ENCODE data around the gene TCF15.

TCF15 gene

DNA sequence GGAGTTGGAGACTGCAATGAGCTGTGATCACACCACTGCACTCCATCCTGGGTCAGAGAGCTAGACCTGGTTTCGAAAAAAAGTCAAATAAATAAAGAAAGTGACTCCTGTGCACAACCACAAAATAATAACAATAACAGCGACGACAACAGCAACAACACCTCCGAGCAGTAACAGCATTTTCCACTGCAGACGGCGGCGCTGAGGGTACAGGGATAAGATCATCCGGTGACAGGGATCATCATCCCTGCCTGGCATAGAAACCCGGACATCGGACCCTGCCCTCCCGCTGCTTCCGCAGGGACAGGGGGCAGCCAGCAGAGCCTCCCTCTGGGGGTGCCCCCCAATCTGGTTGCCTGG, 31.4 kb upstream of the TCF15 start:
- peak in 1 of 5 donors; percentile 7 for DNase-seq

DNA sequence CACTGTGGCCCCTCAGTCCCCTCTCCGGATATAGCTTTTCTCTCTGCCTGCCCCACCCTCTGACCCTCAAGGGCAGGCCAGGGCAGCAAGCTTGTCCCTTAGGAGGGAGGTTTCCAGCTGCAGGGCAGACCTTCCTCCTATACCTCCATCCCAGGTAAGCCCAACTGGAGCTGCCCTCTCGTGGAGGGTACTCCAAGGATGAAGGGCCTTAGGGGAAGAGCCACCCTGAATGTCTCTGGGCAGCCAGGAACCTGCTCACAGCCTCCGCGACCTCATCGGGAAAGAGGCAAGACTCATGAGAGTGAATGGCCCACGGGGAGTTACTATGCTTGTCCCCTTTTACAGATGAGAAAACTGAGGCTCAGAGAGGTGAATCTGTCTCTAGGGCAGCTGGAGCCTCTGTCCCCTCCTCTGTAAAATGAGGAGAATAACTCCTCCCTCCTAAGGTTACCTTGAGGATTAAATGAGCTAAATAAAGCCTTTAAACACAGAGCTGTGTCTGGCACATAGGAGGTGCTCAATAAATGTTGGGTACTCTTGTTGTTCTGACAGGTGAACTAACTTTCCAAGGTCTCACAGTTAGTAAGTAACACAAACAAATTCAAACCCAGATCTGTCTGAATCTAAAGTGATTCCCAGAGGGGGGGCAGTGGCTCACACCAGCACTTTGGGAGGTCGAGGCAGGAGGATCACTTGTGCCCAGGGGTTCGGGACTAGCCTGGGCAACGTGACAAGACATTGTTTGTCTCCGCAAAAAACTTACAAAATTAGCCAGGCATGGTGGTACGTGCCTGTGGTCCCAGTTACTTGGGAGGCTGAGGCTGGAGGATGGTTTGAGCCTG, 30.8 kb upstream of the TCF15 start:
- DNase-seq, result no peak

DNA sequence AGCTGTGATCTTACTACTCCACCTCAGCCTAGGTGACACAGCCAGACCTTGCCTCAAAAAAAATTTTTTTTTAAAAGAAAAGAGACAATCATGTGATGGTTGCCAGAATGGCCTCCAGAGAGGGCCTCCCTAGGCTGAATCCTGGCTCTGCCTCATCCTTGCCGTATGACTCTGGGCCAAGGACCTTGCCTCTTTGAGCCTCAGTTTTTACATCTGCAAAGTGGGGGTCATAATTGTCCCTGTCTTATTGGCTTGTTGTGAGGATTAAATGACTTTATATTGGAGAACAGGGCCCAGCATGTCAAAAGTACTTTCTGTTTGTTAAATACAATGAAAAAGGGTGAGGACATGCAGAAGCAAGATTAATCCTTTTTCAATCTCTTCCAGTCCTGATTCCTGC, 28.5 kb upstream of the TCF15 start:
- DNase-seq, result no peak

DNA sequence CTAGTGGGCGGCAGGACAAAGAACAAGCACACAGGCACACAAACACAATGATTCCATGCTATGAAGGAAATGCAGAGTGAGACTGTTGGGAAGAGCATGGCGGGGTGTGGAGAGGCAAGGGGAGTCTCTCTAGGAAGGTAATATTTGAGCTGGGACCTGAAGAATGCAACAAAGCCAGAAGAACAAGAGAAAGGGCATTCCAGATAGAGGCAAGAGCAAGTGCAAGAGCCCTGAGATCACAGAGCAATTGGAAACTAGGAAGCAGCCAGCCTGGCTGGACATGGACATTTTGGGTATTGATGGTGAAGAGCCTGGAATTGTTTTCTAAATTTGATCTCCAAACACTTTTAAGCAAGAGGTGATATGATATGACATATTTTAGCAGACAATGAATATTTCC, 27.4 kb upstream of the TCF15 start:
- DNase-seq, result no peak

DNA sequence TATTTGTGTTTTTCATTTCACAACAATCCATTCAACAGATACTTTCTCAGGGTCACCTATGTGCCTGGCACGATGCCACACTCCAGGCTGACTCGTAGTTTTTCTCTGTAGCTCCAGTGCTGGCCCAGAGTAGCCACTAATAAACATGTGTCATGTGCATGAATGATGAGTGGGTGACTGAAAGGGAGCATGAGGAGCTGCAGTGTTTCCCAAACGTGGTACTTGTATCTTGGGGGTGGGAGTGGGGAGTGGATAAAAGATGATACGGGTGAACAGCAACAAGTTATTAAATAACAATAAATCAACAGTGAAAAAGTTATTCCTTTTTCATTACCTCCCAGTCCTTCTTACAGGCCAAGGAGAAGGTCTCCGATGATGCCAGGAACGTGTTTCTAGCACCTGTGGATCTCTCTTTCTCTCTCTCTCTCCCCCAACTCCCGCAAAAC, 25.8 kb upstream of the TCF15 start:
- no peak for DNase-seq

DNA sequence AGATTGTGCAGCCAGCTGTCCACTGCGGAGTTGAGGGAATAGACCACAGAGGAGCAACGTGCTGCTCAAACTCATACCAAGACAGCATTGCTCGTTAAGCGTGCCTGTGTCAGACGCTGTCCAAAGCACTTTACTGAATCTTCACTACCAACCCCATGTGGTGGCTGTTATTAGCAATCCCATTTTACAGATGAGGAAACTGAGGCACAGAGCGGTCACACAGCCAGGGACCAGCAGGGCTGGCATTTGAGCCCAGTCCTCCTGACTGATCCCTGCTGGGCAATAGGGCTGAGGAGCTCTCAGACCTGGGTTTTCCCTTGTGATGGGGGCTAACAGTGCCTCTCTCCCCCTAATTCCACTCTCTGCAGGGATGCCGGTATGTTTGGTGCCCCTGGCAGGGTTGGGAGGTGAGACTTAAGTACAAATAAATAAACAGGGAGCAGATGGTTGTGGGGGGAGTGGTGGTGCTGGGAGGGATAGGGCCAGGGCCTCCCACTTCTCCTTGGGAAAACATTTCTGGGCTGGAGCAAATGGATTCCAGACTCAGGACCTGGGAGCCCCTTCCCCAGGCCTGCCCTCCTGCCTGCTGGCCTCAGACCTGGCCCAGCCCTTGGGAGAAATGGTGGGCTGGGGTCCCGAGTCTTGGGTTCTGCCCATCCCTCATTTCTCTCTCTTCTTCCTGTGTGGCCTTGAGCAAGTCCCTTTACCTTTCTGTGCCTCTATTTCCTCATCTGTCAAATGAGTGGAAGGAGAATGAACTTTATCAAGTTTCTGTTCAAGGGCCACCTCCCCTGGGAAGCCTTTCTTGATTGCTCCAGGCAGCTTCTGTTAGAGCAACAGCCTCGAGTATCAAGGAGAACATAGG, 25.2 kb upstream of the TCF15 start:
- DNase-seq, result no peak

DNA sequence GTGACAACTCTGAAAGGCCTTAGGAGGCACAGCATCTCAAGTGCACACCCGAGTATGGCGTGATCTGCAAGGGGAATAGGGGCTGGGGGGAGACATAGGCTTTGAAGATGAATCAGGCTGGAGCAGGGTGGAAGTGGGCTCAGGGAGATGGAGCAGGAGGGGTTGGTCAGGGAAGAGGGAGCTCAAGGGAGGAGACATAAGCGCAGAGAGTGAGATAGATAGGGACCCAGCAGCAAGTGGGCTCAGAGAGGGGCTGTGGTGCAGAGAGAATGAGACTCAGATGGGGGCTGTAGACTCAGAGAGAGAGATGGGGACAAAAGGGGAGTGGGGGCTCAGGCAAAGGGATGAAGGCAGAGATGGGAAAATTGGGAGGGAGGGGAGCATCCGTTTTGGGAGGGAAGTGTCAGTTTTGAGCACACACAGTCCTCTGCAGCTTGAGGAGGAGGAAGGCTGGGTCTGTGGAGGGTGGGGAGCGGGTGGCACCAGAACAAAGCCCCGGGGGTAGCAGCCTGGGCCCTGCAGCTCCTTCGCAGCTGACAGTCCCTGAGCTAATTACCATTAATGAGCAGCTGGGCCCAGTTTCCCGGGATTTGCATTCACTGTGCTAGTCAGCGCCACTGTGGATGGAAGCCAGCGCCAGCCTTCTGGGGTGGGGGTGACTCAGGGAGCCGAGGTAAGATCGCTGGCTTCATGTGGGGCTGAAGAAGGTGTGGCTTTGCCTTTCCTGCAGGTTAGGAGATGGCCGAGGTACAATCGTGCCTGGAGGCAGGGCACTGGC, 24.2 kb upstream of the TCF15 start:
- DNase-seq, result no peak

DNA sequence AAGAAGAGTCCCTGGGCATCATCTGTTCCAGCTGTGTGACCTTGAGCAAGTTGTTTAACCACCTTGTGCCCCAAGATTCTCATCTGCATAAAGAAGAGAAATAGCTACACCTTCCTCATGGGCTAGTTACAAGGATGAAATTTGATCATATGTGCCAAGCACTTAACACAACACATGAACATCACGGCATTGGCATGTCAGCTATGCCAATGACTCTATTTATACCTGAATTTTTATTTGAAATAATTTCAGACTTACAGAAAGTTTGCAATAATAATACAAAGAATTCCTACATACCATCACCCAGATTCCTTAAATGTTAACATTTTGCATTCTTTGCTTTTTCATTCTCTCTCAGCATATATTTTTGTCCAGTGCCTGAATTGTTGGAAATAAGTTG, 21.0 kb upstream of the TCF15 start:
- DNase-seq, result no peak

DNA sequence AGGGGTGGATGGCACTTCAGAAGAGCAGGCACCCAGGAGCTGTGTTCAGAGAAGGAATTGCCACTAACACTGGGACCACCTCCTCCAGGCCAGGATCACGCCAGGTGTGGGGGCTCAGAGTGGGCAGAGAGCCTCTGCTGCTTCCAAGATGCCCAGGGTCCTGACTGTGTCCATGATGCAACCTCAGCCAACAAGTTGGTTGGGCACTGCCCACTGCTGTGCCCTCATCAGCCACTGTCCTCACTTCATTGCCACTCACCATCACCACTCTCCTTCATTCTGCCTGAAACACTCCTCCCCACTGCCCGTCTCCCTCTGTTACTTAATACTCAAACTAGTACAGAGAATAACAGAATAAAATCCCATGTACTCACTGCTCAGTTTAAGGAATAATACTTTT, 16.5 kb upstream of the TCF15 start:
- DNase-seq, result no peak

DNA sequence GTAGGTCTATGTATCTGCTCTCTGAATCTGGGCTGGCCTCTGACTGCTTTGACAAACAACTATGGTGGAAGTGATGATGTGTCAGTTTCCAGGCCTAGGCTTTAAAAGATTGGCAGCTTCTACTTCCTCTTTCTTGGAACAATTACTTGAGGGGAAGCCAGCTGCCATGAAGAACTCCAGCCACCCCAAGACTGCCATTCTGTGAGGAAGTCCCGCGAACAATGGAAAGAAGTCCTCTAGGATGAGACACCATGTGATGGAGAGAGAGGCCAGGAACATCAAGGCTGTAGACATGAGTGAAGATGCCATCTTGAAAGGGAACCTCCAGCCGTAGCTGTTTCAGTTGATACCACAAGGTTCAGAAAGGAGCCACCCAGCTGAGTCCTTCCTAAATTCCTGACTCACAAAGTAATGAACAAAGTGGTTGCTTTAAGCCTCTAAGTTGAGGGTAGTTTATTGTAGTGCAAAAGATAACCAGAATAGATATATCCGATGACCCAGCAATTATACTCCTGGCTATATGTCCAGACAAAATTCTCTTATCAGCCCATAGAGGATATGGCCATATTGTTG, 15.3 kb upstream of the TCF15 start:
- DNase-seq, result no peak

DNA sequence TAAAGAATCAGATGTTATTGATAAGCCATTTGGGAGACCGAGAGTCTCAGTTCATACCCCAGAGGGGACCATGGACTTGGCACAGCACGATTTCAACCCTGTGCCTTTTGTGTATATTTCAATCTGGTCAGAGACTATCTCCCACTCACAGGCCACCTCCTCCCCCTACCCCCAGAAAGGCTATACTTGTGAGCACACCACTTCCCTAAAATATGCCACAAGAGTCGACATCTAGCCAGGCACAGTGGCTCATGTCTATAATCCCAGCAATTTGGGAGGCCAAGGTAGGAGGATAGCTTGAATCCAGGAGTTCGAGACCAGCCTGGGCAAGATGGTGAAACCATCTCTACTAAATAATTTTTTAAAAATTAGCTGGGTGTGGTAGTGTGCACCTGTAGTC, 13.6 kb upstream of the TCF15 start:
- no peak for DNase-seq

DNA sequence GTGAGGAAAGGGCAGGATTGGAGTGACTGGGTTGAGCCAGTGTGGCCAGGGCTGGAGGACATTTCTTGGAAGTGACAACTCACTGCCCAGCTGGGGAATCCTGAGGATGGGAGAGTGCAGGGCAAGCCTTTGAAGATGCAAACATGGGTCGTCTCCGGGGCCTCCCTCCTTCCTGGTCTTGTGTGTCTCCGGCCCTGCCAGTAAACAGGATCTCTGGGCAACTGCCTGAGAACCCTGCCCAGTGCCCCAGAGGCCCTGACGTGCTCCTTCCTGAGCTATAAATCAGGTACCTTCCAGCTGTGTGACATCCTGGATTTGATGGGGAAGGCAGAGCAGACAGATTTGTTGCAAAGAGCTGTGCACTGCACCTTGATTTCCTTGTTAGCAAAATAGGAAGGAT, 12.9 kb upstream of the TCF15 start:
- no peak for DNase-seq

DNA sequence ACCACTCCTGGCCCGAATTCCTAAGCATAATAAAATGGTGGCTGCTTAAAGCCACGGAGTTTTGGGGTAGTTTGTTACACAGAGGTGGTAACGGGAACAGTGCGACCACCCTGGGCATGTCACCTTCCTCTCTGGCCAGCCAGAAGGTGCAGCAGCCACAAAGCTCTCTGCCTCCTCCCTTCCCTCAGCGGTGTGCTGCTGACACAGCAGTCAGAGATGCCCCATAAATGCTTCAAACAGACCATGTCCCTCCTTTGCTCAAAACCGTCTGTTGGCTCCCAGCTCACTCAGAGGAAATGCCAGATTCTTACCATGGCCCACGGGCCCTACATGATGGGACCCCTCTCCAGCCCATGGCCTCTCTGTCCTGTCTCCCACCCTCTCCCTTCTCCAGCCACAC, 12.1 kb upstream of the TCF15 start:
- no peak for DNase-seq

DNA sequence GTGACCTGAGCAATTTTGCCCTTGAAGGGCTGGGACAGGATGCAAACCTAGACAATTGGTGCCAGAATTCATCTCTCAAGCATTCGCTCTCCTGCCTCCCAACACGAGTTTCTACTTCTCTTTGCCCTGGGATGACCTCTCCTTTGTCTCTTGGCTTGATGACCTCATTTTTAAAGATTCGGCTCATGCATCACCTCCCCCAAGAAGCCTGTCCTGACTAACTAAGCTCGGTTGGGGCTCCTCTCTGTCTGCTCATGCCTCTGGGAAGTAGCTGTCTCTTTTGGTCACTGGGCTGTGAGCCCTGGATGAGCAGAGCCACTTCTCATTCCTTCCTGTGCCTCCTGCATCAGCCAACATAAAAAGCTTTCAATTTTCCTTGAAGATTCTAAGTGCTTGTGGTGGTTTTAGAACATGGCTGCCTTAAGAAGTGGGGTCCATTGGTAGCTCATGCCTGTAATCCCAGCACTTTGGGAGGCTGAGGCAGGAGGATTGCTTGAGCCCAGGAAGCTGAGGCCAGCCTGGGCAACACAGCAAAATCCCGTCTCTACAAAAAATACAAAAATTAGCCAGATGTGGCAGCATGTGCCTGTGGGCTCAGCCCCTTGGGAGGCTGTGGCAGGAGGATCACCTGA, 11.1 kb upstream of the TCF15 start:
- DNase-seq, result no peak

DNA sequence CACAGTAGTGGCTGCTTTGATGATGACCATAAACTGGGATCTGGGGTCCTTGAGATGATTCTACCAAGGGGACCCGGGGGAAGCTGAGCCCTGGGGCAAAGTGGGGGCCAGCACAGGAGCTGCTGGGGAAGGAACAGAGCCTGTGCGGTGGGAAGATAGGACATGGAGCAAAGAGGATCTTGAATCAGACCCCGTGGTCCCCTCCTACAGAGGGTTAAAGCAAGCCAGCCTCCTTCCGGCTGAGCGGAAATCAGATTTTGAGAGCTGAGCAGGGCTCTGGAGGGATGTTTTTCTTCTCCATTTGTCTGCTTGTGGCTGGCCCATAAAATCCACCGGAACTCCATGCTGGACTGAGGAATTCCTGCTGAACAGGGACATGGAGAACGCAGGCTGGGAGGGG, 10.1 kb upstream of the TCF15 start:
- DNase-seq, result no peak

DNA sequence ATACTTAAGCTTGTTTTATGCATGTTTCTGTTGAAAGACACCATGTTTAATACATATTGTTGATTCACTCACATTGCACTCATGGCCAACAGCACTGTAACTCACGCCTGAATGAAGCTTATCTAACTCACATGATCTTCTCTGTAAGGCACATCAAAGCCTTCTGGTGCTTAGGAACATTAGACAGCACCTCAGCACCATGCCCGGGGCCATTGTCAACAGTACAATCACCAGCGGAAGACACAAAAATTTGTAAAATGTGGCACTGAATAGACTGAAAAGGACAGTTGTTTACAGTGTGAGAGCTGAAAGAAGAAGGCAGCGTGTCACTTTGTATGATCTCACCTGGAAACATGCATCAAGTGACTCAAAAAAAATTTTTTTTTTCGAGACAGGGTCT, 8.9 kb upstream of the TCF15 start:
- no peak for DNase-seq

DNA sequence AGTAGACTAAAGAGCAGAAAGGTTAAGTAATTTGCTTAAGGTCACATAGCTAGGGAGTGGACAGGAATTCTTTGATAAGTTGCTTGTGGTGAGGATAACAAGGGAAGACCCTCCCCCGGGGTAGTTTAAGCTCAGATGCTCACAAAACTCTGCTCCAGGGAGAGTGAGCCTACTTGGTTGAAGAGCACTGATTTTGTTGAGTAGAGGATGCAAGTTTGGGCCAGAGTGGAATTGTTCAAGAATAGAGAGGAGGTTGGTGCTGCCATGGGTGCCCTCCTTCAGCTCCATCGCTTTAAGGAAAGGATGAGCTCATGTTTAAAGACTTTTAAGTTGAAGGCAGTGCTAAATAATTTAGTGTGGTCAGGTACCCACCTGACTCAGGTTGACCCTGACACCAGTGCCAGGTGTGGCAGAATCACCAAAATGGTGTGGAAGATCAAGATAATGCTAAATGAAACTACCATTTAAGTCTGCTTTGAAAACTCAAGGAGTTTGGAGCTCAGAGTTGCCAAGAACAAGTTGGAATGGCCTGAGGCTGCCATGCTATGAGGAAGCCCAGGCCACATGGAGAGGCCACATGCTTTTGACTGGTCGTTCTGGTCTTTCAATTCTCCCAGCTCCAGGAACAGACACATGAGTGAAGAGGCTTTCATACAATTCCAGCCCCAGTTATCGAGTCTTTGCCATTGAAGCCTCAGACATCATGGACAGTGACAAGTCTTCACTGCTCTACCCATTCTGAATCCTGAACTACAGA, 8.0 kb upstream of the TCF15 start:
- no peak for DNase-seq

DNA sequence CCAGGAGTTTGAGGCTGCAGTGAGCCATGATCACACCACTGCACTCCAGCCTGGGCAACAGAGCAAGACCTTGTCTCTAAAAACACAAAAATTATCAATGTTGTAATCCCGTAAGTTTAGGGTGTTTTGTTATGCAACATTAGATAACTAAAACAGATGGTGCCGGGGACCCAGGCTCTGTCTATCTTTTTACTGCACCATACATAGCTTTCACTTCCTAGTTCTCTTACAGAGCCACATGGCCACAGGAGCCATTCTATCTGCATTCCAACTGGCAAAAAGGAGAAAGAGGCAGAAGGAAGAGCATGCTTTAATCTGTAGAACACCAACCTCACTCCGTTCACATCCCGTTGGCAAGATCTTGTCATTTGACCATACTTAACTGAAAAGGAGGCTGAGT, 5.4 kb upstream of the TCF15 start:
- DNase-seq, result no peak

DNA sequence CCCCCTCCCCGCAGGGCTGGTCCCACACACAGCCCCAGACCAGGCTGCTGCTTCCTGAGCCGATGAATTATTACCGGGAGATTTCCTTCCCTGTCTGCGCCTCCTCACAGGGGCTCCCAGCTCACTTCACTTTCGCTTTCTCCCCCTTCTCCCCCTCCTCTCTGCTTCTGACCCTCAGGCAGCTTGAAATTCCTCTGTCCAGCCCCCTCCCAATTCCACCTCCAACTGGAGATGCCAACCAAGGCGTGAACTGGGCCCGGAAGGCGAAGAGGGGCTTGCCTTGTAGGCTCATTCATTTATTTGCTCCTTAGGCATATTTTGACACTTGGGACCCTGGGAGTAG, 1.7 kb upstream of the TCF15 start:
- no peak for DNase-seq

DNA sequence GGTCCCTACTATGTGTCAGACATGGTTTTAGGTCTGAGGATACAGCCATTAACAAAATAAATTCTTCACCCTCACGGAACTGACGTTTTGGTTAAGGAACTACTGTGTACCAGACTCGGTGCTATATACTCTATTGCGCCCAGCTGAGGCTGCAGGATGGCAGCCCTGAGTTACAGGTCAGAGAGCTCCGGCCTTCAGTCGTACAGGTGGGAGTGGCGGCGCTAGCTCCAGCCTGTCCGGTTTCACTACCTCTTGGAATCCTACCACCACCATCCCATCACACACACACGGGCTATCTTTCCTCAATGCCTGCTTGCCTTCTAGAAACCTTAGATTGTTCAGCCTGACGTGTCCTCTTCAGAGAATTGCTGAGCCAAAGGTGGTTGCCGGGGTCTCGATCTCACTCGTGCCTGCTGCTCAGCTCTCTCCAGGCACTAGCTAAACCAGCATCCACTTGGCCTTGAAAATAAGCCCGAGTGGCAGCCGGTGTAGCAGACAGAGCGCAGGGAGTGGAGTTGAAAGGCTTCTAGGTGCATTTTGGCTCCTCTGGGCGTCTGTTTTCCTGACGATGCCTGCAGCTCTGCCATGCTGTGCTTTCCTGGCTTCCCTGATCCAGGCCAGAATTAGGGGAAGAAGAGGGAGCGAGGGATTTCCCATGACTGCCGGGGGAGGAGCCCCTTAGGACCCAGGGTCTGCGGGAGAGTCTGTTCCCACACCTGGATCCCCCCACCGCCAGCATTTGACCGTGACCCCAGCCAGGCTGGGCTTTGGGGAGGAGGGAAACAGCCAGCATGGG, 1.1 kb upstream of the TCF15 start:
- no peak for DNase-seq

DNA sequence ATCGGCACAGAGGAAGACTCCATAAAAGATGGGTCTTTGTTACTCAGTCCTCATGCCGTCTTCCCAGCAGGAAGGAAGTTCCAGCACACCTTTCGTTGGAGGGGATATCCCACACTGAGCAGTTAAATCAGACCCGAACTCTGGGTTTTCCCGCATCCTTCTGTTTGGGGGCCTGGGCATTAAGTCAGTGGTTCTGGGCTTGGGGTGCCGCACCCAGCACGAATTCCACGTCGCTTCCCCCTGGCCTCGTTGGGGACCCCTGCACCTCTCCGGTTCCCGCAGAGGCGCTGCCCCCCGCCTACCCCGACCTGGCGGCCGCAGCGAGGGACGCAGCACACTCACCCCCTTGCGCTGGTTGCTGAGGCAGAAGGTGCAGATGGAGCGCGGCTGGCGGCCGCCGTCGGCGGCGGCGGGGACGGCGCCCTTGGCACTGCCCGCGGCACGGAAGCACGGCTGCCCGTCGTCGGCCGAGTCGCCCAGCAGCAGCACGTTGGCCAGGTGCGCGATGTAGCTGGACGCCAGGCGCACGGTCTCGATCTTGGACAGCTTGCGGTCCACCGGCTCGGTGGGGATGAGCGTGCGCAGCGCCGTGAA, 641 bp downstream of the TCF15 start:
- no peak for DNase-seq

All from T-helper 1 cell (primary cell).